ENCODE results near the gene ATP12A. TPM values are rescaled to one million over a fixed set of nuclear protein-coding genes. Genes with fewer than 3 reads are reported as not detected.

ATP12A gene
- polyA plus RNA-seq, 2 of the 4 experiments (the other 2 are of a cell fraction): not detected

DNA sequence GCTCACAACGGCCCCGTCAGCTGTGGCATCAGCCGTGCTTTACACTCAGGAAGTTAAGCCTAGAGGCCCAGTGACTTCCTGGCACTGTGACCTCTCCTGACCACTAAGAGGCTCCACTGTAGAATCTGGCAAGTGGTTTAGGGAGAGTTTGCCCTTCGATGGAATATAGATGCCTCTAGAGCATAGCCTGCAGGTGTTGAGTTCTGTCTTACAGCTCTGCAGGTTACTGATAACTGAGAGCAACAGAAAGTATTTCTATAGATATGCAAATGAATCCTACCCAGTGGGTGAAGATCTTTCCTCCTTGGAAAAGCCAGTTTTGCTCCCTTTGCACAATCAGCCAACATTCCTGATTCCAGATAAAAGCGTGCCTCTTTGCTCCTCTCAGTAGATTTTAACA, 35.8 kb downstream of the ATP12A start:
- ATAC-seq: no peak
- TF ChIP-seq JUN (IDR thresholded peaks at IDR 0.05) (no peak), HOXB13 (CRISPR knock-in tag; IDR thresholded peaks at IDR 0.05; ENCODE audit: low read depth) (no peak)
- H3K9me3 ChIP-seq: no peaks in the 10 kb centered on the region
- POLR2A ChIA-PET: no interaction called here
- no peak for DNase-seq (ENCODE audit: low read depth in 1 of 2, low spot score in 1 of 2)
- H3K27ac ChIP-seq: no peak overlapping the region
- WGBS (ENCODE audit: missing lambda C conversion rate): 58% methylated on average over 5 of the region's 5 CpGs
- CTCF ChIA-PET: interaction anchor here (1.2 kb wide), 1 partner anchor 136 kb away, joined by 3 read pairs; no protein-coding TSS in a partner anchor
- FAIRE-seq: no peak
- H3K4me1 ChIP-seq: no peaks in the 10 kb centered on the region
- no peak overlapping the region for H3K4me3 ChIP-seq
- no peak overlapping the region for H3K4me2 ChIP-seq

DNA sequence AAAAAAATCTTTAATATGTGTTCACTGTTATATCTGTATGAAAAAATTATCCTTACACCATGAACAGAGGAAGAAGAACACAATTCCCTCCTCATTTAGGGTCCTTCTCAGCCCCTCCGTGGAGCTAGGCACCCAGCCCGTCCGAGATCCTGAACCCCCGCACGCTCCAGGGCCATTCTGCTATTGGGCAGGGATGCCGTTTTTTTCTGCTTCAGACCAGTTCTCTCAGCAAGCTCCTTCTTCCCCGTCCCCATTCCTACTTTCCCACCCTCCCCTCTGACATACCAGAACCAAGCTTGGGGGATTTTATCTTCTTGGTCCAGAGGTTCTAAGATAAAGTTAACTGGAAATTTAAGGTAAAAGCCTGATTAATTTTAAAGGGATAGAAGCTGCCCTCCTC, 36.2 kb downstream of the ATP12A start:
- Histone ChIP-seq H3K9me3 (no peaks in the 10 kb centered on the region), H3K4me1 (no peaks in the 10 kb centered on the region), H3K4me3 (no peak overlapping the region), H3K27ac (no peak overlapping the region), H3K4me2 (no peak overlapping the region)
- no peak for FAIRE-seq
- POLR2A ChIA-PET: no interaction called here
- DNase-seq (ENCODE audit: low read depth in 1 of 2, low spot score in 1 of 2): no peak
- ATAC-seq: no peak
- CTCF ChIA-PET: interaction anchor here (1.2 kb wide), 1 partner anchor 137 kb away, joined by 3 read pairs; no protein-coding TSS in a partner anchor
- WGBS (ENCODE audit: missing lambda C conversion rate): 50% methylated on average over 7 of the region's 7 CpGs
- TF ChIP-seq, protein P1, sequence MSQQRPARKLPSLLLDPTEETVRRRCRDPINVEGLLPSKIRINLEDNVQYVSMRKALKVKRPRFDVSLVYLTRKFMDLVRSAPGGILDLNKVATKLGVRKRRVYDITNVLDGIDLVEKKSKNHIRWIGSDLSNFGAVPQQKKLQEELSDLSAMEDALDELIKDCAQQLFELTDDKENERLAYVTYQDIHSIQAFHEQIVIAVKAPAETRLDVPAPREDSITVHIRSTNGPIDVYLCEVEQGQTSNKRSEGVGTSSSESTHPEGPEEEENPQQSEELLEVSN (IDR thresholded peaks at IDR 0.05; ENCODE audit: borderline replicate concordance, low read depth): no peak
- TF ChIP-seq FOSB (CRISPR knock-in tag; IDR thresholded peaks at IDR 0.05) (no peak), NR3C1 (IDR thresholded peaks at IDR 0.05) (no peak), TFCP2L1 (CRISPR knock-in tag; IDR thresholded peaks at IDR 0.05) (no peak), FOSL2 (IDR thresholded peaks at IDR 0.05) (no peak), FOSL2 (CRISPR knock-in tag; IDR thresholded peaks at IDR 0.05) (no peak), HOXB5 (CRISPR knock-in tag; IDR thresholded peaks at IDR 0.05) (no peak), CBX2 (IDR thresholded peaks at IDR 0.05; ENCODE audit: borderline replicate concordance, low read depth) (no peak)
- TF ChIP-seq, protein P2, sequence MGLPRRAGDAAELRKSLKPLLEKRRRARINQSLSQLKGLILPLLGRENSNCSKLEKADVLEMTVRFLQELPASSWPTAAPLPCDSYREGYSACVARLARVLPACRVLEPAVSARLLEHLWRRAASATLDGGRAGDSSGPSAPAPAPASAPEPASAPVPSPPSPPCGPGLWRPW (IDR thresholded peaks at IDR 0.05): no peak

DNA sequence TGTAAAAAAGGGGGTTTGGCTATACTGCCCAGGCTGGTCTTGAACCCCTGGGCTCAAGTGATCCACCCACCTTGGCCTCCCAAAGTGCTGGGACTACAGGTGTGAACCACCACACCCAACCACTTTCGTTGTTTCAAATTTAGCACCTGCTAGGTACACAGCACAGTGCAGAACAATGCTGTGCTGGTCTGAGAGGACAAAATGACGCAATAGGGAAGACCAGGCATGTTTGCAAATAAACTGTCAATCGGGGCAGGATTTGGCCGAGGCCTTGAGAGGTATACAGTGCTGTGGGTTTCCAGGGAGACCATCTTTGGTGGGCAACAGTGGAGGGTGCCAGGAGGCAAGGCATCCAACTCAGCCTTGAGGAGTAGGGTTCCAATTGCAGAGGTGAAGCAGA, 37.0 kb downstream of the ATP12A start:
- no peak overlapping the region for H3K27ac ChIP-seq
- POLR2A ChIA-PET: no interaction called here
- H3K4me3 ChIP-seq: no peak overlapping the region
- no peak for ATAC-seq
- DNase-seq (ENCODE audit: low read depth in 1 of 2, low spot score in 1 of 2): no peak
- TF ChIP-seq RFX5 (IDR thresholded peaks at IDR 0.05) (no peak), RCOR1 (IDR thresholded peaks at IDR 0.05; ENCODE audit: low read depth, low read length) (no peak), HOXA7 (CRISPR knock-in tag; IDR thresholded peaks at IDR 0.05) (no peak), PHF8 (IDR thresholded peaks at IDR 0.05; ENCODE audit: borderline replicate concordance, low read depth) (no peak), NR3C1 (IDR thresholded peaks at IDR 0.05) (no peak), POLR2A (IDR thresholded peaks at IDR 0.05; ENCODE audit: low read length) (no peak), MAZ (IDR thresholded peaks at IDR 0.05; ENCODE audit: borderline replicate concordance, low read depth, low read length) (no peak), ZSCAN20 (CRISPR knock-in tag; IDR thresholded peaks at IDR 0.05) (no peak), RNF2 (IDR thresholded peaks at IDR 0.05; ENCODE audit: borderline replicate concordance, low read depth) (no peak)
- TF ChIP-seq, protein P2 (IDR thresholded peaks at IDR 0.05): no peak
- H3K4me1 ChIP-seq: no peaks in the 10 kb centered on the region
- FAIRE-seq: no peak
- CTCF ChIA-PET: no interaction called here
- WGBS (ENCODE audit: missing lambda C conversion rate): 26% methylated on average over 4 of the region's 4 CpGs
- H3K9me3 ChIP-seq: no peaks in the 10 kb centered on the region
- no peak overlapping the region for H3K4me2 ChIP-seq

DNA sequence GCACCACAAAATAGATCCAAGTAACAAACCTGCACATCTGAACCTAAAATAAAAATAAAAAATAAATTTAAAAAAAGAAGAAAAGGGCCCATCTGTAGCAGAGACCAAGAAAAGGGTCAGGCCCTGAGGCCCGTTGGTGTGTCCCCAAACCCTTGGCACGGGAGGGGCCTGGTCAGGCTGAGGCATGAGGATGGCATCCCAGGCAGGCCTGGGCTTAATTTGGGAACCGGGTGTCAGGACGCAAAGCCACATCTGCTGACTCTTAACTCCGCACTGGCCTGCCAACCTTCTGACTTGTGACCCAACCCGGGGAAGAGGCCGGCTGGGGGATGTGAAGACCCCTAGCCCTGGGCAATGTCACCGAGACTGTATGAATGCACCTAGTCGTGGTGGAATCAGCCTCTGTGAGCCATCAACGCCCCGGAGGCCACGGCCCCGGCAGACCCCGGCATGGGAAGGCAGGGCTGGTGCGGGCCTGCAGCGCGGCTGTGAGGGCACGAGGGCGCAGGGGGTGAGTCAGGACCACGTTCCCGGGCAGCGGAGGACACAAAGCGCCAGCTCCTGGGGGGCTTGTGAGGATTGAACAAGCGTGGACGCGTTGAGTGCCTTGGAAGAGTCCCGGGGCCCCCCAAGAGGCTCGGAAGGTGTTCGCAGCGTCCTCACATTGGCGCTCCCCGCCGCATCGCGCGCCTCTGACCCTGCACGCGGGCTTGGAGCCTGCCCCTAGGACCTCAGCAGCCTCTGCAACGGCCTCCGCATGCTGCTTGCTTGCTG, 38.2 kb downstream of the ATP12A start:
- CTCF ChIA-PET: no interaction called here
- TF ChIP-seq ZC3H11A (IDR thresholded peaks at IDR 0.05) (no peak), NPAS2 (CRISPR knock-in tag; IDR thresholded peaks at IDR 0.05; ENCODE audit: borderline replicate concordance) (no peak), FOXS1 (CRISPR knock-in tag; IDR thresholded peaks at IDR 0.05) (no peak), RAD21 (conservative IDR thresholded peaks at IDR 0.05 in 1 of 2, IDR thresholded peaks at IDR 0.05 in 1 of 2) (no peak), MYC (IDR thresholded peaks at IDR 0.05; ENCODE audit: borderline replicate concordance, low read length) (no peak), RNF2 (IDR thresholded peaks at IDR 0.05; ENCODE audit: borderline replicate concordance, low read depth) (no peak)
- Histone ChIP-seq H3K27ac (no peak overlapping the region), H3K4me1 (no peaks in the 10 kb centered on the region), H3K9me3 (no peaks in the 10 kb centered on the region), H3K4me2 (no peak overlapping the region), H3K4me3 (no peak overlapping the region)
- DNase-seq (ENCODE audit: low read depth in 1 of 2, low spot score in 1 of 2): no peak
- POLR2A ChIA-PET: no interaction called here
- no peak for FAIRE-seq
- 70% methylated on average over 22 of the region's 40 CpGs for WGBS (ENCODE audit: missing lambda C conversion rate)
- ATAC-seq: no peak
